Mammary epithelial cell (primary cell): Measurements from ENCODE around the gene CCDC112.

Source experiments
- CTCF ChIP-seq, 2 donors: IDR thresholded peaks in 1 of 2; conservative IDR thresholded peaks in 1 of 2; 2 replicates each; pipeline ENCODE4 v1.5.1; 2011 to 2012; ENCODE audit warnings: inconsistent platforms in 2 of 2, low read length in 2 of 2, mild to moderate bottlenecking in 2 of 2, control low read depth in 1 of 2, low read depth in 1 of 2; ENCODE audit not compliant: insufficient read depth in 1 of 2; ENCODE audit errors: extremely low read depth in 1 of 2
- EZH2 ChIP-seq: IDR thresholded peaks from 2 replicates; pipeline ENCODE4 v1.6.1; 2012; ENCODE audit warnings: low read length, inconsistent platforms, borderline replicate concordance

GRCh38 chr5:115298811-115299210 is 2.4 kb upstream of the CCDC112 start:
- TF ChIP-seq EZH2 (no peak), CTCF (conservative IDR thresholded peaks at IDR 0.05 in 1 of 2, IDR thresholded peaks at IDR 0.05 in 1 of 2; ENCODE audit: extremely low read depth in 1 of 2, insufficient read depth in 1 of 2, low read depth in 1 of 2, low read length in 2 of 2) (no peak)
